Neural cell (in vitro differentiated cells): ENCODE measurements around the gene ZSWIM8. TPM values are rescaled to one million over a fixed set of nuclear protein-coding genes. Genes with fewer than 3 reads are reported as not detected.

Experiments used
- polyA plus RNA-seq: library from polyadenylated mRNA; depleted of rRNA; stranded (reverse); fragments of >200 nt; gene quantifications from 2 replicates; pipeline ENCODE4 v1.2.3, GENCODE V29; 2014
- small RNA-seq, 3 experiments: library from RNA; depleted of rRNA; stranded (forward); fragments of <200 nt; gene quantifications; one replicate each; pipeline ENCODE3, GENCODE V24; 2012

Gene ZSWIM8
- polyA plus RNA-seq, 1 donor from 2014 or later, result 69.1 TPM

Small RNA genes within 50 kb of the gene (small RNA-seq; reads per million reads assigned to genes)
- 0 reads per million in 3 experiments for gene AC022400.4
- gene AC022400.9, result 0 reads per million in 3 experiments
- gene ZSWIM8-AS1, result 0 reads per million in 3 experiments

Other genes with a start within 250 kb of the ZSWIM8 start
- gene USP54, start 194.3 kb upstream of the ZSWIM8 start, polyA plus RNA-seq, result 12.7 and 18.4 TPM in 2 replicates
- gene MYOZ1, start 144.1 kb upstream of the ZSWIM8 start, polyA plus RNA-seq, result 0.61 TPM in 1 of 2 replicates, not detected in the other
- not detected in 2 replicates for gene SYNPO2L, start 129.6 kb upstream of the ZSWIM8 start, polyA plus RNA-seq
- 6.5 and 8.2 TPM in 2 replicates for gene AGAP5, start 87.5 kb upstream of the ZSWIM8 start, polyA plus RNA-seq
- gene SEC24C, start 41.2 kb upstream of the ZSWIM8 start, polyA plus RNA-seq, result 43.0 and 44.8 TPM in 2 replicates
- 82.5 and 88.8 TPM in 2 replicates for gene CHCHD1, start 3.6 kb upstream of the ZSWIM8 start, polyA plus RNA-seq
- gene NDST2, start 26.0 kb downstream of the ZSWIM8 start, polyA plus RNA-seq, result 10.5 and 18.1 TPM in 2 replicates
- gene CAMK2G, start 88.9 kb downstream of the ZSWIM8 start, polyA plus RNA-seq, result 55.4 and 69.8 TPM in 2 replicates
- 1.1 and 1.5 TPM in 2 replicates for gene PLAU, start 125.5 kb downstream of the ZSWIM8 start, polyA plus RNA-seq
- gene VCL, start 212.5 kb downstream of the ZSWIM8 start, polyA plus RNA-seq, result 11.2 and 17.8 TPM in 2 replicates